Hepatocyte (in vitro differentiated cells): ENCODE measurements around the gene MYO3A.

ENCODE experiments used
- CTCF ChIP-seq: fragments of 200-600 bp; sonication (generic); IDR thresholded peaks from 2 replicates; pipeline ENCODE4 v1.5.1; 2016; ENCODE audit warnings: antibody characterized with exemption, mild to moderate bottlenecking; ENCODE audit not compliant: poor library complexity
- EZH2phosphoT487 ChIP-seq: fragments of 200-600 bp; sonication (generic); IDR thresholded peaks from one replicate; pipeline ENCODE4 v1.6.1; 2018; ENCODE audit warnings: antibody characterized with exemption, mild to moderate bottlenecking, low read depth, moderate library complexity; ENCODE audit not compliant: unreplicated experiment, severe bottlenecking

GRCh38 chr10:25989951-25990350 is 55.9 kb downstream of the MYO3A start:
- TF ChIP-seq CTCF (no peak), EZH2phosphoT487 (no peak)
